ENCODE measurements around the gene AQP1.

DNA sequence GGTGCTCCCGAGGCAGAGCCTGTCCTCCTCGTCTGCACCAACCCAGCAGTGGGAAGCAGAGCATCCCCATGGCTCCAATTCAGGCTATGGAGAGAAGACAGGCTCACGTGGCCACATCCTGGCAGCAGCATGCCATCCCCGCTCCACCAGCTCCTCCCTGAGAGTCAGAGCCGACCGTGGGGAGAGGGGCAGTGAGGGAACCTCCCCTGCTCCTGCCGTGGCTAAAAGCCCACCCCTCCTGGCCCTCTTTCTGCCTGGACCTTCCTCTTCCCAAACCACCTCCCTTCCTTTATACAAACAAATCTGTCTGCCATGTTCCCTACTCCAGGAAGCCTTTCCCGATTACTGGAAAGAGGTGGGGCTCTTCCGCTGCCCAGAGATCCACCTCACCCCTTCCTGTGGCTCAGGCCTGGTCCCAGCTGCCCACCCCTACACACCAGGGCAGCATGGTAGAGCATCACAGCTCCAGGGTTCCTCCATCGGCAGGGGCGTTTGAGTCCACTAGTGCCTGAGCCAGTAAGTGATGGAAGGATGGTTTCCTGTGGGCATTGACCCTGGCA, 10.8 kb upstream of the AQP1 start:
- TF ChIP-seq, protein P1, sequence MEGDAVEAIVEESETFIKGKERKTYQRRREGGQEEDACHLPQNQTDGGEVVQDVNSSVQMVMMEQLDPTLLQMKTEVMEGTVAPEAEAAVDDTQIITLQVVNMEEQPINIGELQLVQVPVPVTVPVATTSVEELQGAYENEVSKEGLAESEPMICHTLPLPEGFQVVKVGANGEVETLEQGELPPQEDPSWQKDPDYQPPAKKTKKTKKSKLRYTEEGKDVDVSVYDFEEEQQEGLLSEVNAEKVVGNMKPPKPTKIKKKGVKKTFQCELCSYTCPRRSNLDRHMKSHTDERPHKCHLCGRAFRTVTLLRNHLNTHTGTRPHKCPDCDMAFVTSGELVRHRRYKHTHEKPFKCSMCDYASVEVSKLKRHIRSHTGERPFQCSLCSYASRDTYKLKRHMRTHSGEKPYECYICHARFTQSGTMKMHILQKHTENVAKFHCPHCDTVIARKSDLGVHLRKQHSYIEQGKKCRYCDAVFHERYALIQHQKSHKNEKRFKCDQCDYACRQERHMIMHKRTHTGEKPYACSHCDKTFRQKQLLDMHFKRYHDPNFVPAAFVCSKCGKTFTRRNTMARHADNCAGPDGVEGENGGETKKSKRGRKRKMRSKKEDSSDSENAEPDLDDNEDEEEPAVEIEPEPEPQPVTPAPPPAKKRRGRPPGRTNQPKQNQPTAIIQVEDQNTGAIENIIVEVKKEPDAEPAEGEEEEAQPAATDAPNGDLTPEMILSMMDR (IDR thresholded peaks at IDR 0.05) = no peak
- TF ChIP-seq POLR2A (IDR thresholded peaks at IDR 0.05) = no peak
